Thyroid gland (tissue), 4 donors: ENCODE measurements around the gene PPP2CA. TPM values are rescaled to one million over a fixed set of nuclear protein-coding genes. Genes with fewer than 3 reads are reported as not detected.

Experiments used
- DNase-seq, 2 donors: peaks; one replicate each; pipeline ENCODE4 v3.0.0-alpha.2; 2019
- H3K27ac ChIP-seq, 3 donors: fragments of 200-600 bp; sonication (generic); 1 replicate in 2 of 3; 2 replicates in 1 of 3; pipeline ENCODE4 v1.5.1; 2016 to 2019; ENCODE audit warnings: mild to moderate bottlenecking in 1 of 3, moderate library complexity in 1 of 3
- H3K27me3 ChIP-seq: fragments of 200-600 bp; sonication (generic); one replicate; pipeline ENCODE4 v1.5.1; 2019
- H3K36me3 ChIP-seq, 2 donors: fragments of 200-600 bp; sonication (generic); one replicate each; pipeline ENCODE4 v1.5.1; 2016 to 2019
- H3K4me1 ChIP-seq, 2 donors: fragments of 200-600 bp; sonication (generic); one replicate each; pipeline ENCODE4 v1.5.1; 2017 to 2019
- H3K4me3 ChIP-seq, 3 donors: fragments of 200-600 bp; sonication (generic); replicated peaks in 1 of 3; 1 replicate in 2 of 3; 2 replicates in 1 of 3; pipeline ENCODE4 v1.5.1; 2016; ENCODE audit warnings: mild to moderate bottlenecking in 1 of 3
- H3K9me3 ChIP-seq: fragments of 200-600 bp; sonication (generic); one replicate; pipeline ENCODE4 v1.5.1; 2017
- POLR2A ChIP-seq, 2 donors: fragments of 450-650 bp; IDR thresholded peaks; one replicate each; pipeline ENCODE4 v1.6.1; 2017; ENCODE audit warnings: antibody characterized with exemption in 2 of 2, mild to moderate bottlenecking in 2 of 2, moderate library complexity in 1 of 2
- WGBS, 2 donors: methylation state at CpG; one replicate each; pipeline ENCODE4 v1.1.5; 2017; 5-methylcytosine and 5-hydroxymethylcytosine counted together
- intact Hi-C: fragments of 100-400 bp; cut with DNase I; formaldehyde crosslinking; loops from one replicate; pipeline ENCODE4 v1.15.1; 2023
- total RNA-seq, 4 donors: library from RNA; depleted of rRNA; stranded (reverse); fragments of >200 nt; gene quantifications; one replicate each; pipeline ENCODE4 v1.2.3, GENCODE V29; 2016
- TF ChIP-seq, protein P1 (sequence below), 6 experiments: fragments of 200-600 bp in 3 of 6; fragments of 450-650 bp in 3 of 6; sonication (generic) in 3 of 6; IDR thresholded peaks; one replicate each; pipeline ENCODE4 v1.5.1; 2016 to 2019; ENCODE audit warnings: antibody characterized with exemption in 6 of 6, mild to moderate bottlenecking in 2 of 6, inconsistent platforms in 1 of 6, moderate library complexity in 1 of 6

The PPP2CA gene
- total RNA-seq, 4 donors from 2014 or later, result 78.2 to 220 (median 174) TPM

DNA sequence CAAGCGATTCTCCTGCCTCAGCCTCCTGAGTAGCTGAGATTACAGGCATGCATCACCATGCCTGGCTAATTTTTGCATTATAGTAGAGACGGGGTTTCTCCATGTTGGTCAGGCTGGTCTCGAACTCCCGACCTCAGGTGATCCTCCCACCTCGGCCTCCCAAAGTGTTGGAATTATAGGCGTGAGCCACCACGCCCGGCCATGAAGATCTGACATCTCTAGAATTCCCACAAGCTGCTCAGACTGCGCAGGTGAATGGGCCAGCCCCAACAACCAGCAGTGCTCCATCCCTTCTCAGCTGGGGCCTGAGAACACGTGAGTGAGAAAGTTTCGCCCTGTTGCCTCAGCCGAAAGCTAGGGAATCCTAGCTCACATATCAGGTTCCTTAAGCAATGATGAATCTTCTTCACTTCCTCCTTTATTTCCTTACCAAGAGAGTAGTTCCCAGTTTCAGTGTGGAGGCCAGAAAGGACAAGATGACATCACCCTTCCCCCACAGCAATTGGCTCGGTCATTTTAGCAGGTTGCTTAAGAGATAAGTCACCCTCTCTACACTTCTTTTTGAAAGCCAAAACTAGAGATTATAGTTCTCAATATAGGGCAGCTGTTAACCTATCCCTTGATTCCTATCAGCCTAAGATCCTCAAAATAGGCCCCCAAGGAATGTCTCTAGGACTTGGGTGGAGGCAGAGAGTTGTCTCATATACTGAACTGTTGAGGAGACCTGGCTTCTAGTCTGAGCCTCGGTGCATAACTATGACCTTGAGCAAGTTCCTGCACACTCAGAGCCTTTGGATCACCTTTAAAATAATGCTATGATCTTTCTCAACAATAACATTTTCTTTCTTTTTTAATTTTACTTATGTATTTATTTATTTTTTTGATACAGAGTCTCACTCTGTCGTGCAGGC lies 23.9 kb upstream of the PPP2CA start:
- 90 to 93% methylated on average over 15 of the region's 15 CpGs for WGBS, 2 donors
- H3K27ac ChIP-seq, result no peak overlapping the region

DNA sequence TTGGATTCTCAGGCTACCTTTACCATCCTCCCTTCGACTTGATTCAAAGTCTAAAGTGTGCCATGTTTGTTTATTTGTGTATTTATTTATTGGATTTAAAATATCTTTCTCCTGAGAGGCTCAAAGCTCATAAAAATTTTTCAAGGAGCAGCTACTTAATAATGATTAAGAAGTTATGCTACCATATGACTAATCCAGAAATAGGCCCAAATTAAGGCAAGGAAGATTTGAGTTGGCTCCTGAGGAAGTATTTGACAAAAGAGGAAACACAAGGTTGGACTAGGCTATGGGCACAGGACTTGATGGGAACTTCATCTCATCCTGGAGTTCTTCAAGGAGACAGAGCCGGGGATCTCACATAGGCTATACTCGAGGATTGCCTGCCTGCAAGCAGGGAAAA lies 22.4 kb upstream of the PPP2CA start:
- peaks cover 0 to 8% of the 10 kb centered on the region in 2 donors for H3K4me1 ChIP-seq
- H3K4me3 ChIP-seq, result no peak overlapping the region
- H3K27ac ChIP-seq, result no peak overlapping the region
- H3K9me3 ChIP-seq, result no peaks in the 10 kb centered on the region
- TF ChIP-seq, protein P1, sequence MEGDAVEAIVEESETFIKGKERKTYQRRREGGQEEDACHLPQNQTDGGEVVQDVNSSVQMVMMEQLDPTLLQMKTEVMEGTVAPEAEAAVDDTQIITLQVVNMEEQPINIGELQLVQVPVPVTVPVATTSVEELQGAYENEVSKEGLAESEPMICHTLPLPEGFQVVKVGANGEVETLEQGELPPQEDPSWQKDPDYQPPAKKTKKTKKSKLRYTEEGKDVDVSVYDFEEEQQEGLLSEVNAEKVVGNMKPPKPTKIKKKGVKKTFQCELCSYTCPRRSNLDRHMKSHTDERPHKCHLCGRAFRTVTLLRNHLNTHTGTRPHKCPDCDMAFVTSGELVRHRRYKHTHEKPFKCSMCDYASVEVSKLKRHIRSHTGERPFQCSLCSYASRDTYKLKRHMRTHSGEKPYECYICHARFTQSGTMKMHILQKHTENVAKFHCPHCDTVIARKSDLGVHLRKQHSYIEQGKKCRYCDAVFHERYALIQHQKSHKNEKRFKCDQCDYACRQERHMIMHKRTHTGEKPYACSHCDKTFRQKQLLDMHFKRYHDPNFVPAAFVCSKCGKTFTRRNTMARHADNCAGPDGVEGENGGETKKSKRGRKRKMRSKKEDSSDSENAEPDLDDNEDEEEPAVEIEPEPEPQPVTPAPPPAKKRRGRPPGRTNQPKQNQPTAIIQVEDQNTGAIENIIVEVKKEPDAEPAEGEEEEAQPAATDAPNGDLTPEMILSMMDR (IDR thresholded peaks at IDR 0.05), result no peak
- TF ChIP-seq POLR2A (IDR thresholded peaks at IDR 0.05), result no peak
- 75 to 83% methylated on average over 3 of the region's 3 CpGs for WGBS, 2 donors
- no peak for DNase-seq
- no peaks in the 10 kb centered on the region for H3K36me3 ChIP-seq
- intact Hi-C loops, result no loop called here
- no peaks in the 10 kb centered on the region for H3K27me3 ChIP-seq

More for the DNA sequence above, 23.9 kb upstream of the PPP2CA start:
- Histone ChIP-seq H3K9me3 (no peaks in the 10 kb centered on the region), H3K36me3 (no peaks in the 10 kb centered on the region), H3K27me3 (no peaks in the 10 kb centered on the region), H3K4me1 (peaks cover 0 to 8% of the 10 kb centered on the region in 2 donors), H3K4me3 (no peak overlapping the region)
- DNase-seq, result no peak
- TF ChIP-seq, protein P1 (IDR thresholded peaks at IDR 0.05), result no peak
- no peak for TF ChIP-seq POLR2A (IDR thresholded peaks at IDR 0.05)
- intact Hi-C loops, result no loop called here

DNA sequence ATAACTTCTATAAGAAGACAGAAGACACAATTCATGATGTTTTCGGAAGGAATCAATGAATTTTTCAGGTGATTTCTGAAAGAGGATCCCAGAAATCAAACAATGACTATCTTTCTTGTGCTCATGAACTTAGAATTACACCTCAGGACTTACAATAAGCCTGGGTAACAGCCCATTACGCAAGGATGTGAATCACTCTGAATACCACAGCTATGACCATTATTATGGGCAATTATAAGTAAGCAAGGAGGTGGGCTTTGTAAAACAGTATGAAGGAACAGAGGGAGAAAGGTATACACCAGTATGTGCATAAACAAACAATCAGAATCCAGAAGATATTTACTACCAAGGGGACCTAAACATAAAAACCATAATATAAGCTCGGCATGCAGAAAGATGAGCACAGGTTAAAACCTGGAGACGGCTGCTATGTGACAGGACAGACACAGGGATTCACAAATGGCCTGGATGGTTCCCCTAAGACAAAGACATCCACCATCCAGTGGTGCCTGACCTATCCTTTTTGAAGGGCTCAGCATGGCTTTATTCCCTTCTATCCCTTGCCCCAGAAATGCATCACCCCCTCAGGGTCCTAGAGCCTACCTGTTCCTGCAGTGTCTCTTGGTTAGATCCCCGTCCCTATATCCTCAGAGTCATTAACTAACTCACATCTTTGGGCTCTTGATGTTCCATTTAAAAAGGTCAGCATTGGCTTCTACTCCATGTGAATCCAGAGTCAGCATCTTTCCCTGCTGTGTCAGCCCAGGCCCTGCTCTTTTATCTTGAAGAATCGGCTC lies 21.8 kb upstream of the PPP2CA start:
- Histone ChIP-seq H3K4me3 (no peak overlapping the region), H3K36me3 (no peaks in the 10 kb centered on the region), H3K4me1 (peaks cover 0 to 8% of the 10 kb centered on the region in 2 donors), H3K27ac (no peak overlapping the region), H3K9me3 (no peaks in the 10 kb centered on the region), H3K27me3 (no peaks in the 10 kb centered on the region)
- TF ChIP-seq, protein P1 (IDR thresholded peaks at IDR 0.05), result no peak
- TF ChIP-seq POLR2A (IDR thresholded peaks at IDR 0.05), result no peak
- no peak for DNase-seq
- WGBS, 2 donors, result 85 to 87% methylated on average over 6 of the region's 6 CpGs
- intact Hi-C loops, result no loop called here

DNA sequence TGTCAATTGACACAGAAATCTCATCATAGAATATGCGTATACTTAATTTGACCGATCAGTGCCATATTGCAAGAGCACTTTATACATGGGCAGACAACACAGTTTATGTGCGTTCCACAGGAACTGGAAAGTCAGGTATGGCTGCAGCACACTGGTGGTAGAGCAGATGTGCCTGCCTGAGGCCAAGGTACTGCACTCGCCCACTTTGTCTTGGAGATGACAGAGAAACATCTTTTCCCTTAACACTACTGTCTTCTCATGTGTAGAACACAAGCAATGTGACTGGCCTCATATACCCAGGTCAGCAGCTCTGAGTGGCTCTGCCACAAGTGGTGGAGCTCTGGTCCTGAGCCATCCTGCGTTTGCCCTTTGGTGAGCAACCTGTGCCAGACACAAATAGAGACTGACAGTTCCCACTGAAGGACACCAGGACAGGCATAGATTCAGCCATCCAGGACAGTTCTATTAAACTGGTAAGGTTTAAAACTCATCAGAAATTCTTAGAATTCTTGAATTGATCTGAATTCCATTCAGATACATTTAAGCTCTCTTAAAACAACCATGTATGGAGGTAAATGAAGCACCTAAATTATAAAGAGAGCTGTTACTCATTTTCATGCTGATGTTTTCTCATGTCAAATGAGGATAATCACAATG lies 21.0 kb upstream of the PPP2CA start:
- intact Hi-C loops, result no loop called here
- no peak for DNase-seq
- no peak overlapping the region for H3K4me3 ChIP-seq
- no peaks in the 10 kb centered on the region for H3K27me3 ChIP-seq
- no peaks in the 10 kb centered on the region for H3K36me3 ChIP-seq
- TF ChIP-seq POLR2A (IDR thresholded peaks at IDR 0.05), result no peak
- TF ChIP-seq, protein P1 (IDR thresholded peaks at IDR 0.05), result no peak
- WGBS, 2 donors, result 88 to 92% methylated on average over 5 of the region's 5 CpGs
- peaks cover 0 to 12% of the 10 kb centered on the region in 2 donors for H3K4me1 ChIP-seq
- no peak overlapping the region for H3K27ac ChIP-seq
- H3K9me3 ChIP-seq, result no peaks in the 10 kb centered on the region
